ENCODE results near the gene ZC3H7B. TPM values are rescaled to one million over a fixed set of nuclear protein-coding genes. Genes with fewer than 3 reads are reported as not detected.

The ZC3H7B gene
- total and polyA plus RNA-seq, 7 donors, result 13.2 to 43.3 (median 24.3) TPM

GRCh38 chr22:41383085-41383484 is 81.8 kb downstream of the ZC3H7B start:
- 34 to 77% methylated on average over 5 of the region's 5 CpGs for WGBS, 2 donors
- no peaks in the 10 kb centered on the region for H3K9me3 ChIP-seq
- H3K4me3 ChIP-seq, result peak overlapping the region; percentile 62 to 90 (median 85)
- TF ChIP-seq EP300 (IDR thresholded peaks at IDR 0.05), result no peak
- TF ChIP-seq POLR2AphosphoS5 (IDR thresholded peaks at IDR 0.05), result no peak
- TF ChIP-seq CTCF (IDR thresholded peaks at IDR 0.05), result no peak
- TF ChIP-seq POLR2A (IDR thresholded peaks at IDR 0.05), result no peak
- intact Hi-C loops (cut with DNase I), result loop anchor here (2.0 kb wide), 1 partner anchor 20 kb away; no protein-coding TSS in a partner anchor
- H3K27me3 ChIP-seq, result no peaks in the 10 kb centered on the region
- DNase-seq, result no peak
- peak overlapping the region; percentile 90 to 99 (median 99) for H3K27ac ChIP-seq
- H3K36me3 ChIP-seq, result peaks cover 4 to 11% (median 9%) of the 10 kb centered on the region in 4 donors
- peaks cover 0 to 36% (median 28%) of the 10 kb centered on the region in 4 donors for H3K4me1 ChIP-seq

DNA sequence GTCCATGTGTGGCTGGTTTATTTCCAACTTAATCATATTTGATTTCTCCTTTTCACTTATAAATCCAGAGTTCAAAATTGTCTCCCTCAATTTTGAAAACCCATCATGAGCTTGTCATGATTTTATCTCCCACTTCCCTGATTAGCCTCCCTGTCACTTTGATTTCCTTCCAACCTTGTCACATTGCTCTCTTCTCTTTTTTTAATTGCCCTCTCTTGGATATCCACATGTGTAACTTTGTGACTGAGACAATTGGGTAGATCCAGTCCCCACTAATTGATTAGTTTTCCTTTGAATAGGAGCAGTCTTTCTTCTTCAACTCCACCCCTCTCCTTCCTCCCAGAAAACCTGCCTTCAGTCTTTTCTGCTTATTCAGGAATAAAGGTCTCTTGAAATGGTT is 82.8 kb downstream of the ZC3H7B start:
- intact Hi-C loops (cut with DNase I), result no loop called here
- no peaks in the 10 kb centered on the region for H3K9me3 ChIP-seq
- H3K4me1 ChIP-seq, result peaks cover 0 to 36% (median 28%) of the 10 kb centered on the region in 4 donors
- H3K4me3 ChIP-seq, result no peak overlapping the region
- no peak for TF ChIP-seq POLR2A (IDR thresholded peaks at IDR 0.05)
- TF ChIP-seq POLR2AphosphoS5 (IDR thresholded peaks at IDR 0.05), result no peak
- TF ChIP-seq CTCF (IDR thresholded peaks at IDR 0.05), result no peak
- TF ChIP-seq EP300 (IDR thresholded peaks at IDR 0.05), result no peak
- peak overlapping the region; percentile 90 to 99 (median 99) for H3K27ac ChIP-seq
- H3K36me3 ChIP-seq, result peaks cover 4 to 22% (median 19%) of the 10 kb centered on the region in 4 donors
- no peak for DNase-seq
- no peaks in the 10 kb centered on the region for H3K27me3 ChIP-seq

- Histone ChIP-seq H3K4me3 (no peak overlapping the region), H3K4me1 (peaks cover 0 to 24% (median 17%) of the 10 kb centered on the region in 4 donors), H3K9me3 (no peaks in the 10 kb centered on the region), H3K27me3 (no peaks in the 10 kb centered on the region), H3K36me3 (peaks cover 4 to 54% (median 42%) of the 10 kb centered on the region in 4 donors), H3K27ac (no peak overlapping the region)
- WGBS, 2 donors, result 90 to 93% methylated on average over 7 of the region's 7 CpGs
- no peak for TF ChIP-seq POLR2A (IDR thresholded peaks at IDR 0.05)
- no peak for TF ChIP-seq EP300 (IDR thresholded peaks at IDR 0.05)
- TF ChIP-seq CTCF (IDR thresholded peaks at IDR 0.05), result no peak
- TF ChIP-seq POLR2AphosphoS5 (IDR thresholded peaks at IDR 0.05), result no peak
- no peak for DNase-seq
- intact Hi-C loops (cut with DNase I), result no loop called here
Observed at GRCh38 chr22:41387341-41387740, 86.0 kb downstream of the ZC3H7B start.

DNA sequence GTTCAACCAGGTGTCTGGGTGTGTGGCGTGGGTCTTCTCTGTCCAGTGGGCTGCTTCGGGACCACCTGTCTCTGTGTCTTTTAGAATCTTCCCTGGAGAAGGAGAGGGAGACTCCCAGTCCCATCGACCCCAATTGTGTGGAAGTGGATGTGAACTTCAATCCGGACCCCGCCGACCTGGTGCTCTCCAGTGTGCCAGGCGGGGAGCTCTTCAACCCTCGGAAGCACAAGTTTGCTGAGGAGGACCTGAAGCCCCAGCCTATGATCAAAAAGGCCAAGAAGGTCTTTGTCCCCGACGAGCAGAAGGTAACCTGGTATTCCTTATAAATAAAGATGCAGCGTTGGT is 92.7 kb downstream of the ZC3H7B start:
- peaks cover 0 to 11% (median 2%) of the 10 kb centered on the region in 4 donors for H3K4me1 ChIP-seq
- no peak overlapping the region for H3K4me3 ChIP-seq
- H3K27me3 ChIP-seq, result no peaks in the 10 kb centered on the region
- 94% methylated on average over 11 of the region's 11 CpGs for WGBS, 2 donors
- peaks cover 33 to 92% (median 71%) of the 10 kb centered on the region in 4 donors for H3K36me3 ChIP-seq
- no peak for DNase-seq
- intact Hi-C loops (cut with DNase I), result no loop called here
- H3K27ac ChIP-seq, result peak overlapping the region; percentile 40 to 81 (median 66)
- no peaks in the 10 kb centered on the region for H3K9me3 ChIP-seq
- no peak for TF ChIP-seq EP300 (IDR thresholded peaks at IDR 0.05)
- TF ChIP-seq POLR2AphosphoS5 (IDR thresholded peaks at IDR 0.05), result no peak
- no peak for TF ChIP-seq CTCF (IDR thresholded peaks at IDR 0.05)
- no peak for TF ChIP-seq POLR2A (IDR thresholded peaks at IDR 0.05)
